Right renal cortex interstitium (tissue), 3 donors: Measurements from ENCODE around the gene TNPO3. TPM values are rescaled to one million over a fixed set of nuclear protein-coding genes. Genes with fewer than 3 reads are reported as not detected.

Source experiments
- DNase-seq, 3 donors: peaks; one replicate each; pipeline ENCODE4 v3.0.0-alpha.2; 2013; ENCODE audit warnings: low read depth in 3 of 3, low spot score in 2 of 3
- polyA plus RNA-seq, 3 donors: library from polyadenylated mRNA; unstranded; fragments of 120-200 nt; gene quantifications; one replicate each; pipeline ENCODE4 v1.2.1, GENCODE V29; 2013; ENCODE audit not compliant: insufficient read length in 3 of 3

TNPO3 gene
- 10 to 100 TPM; 46.4 to 47.7 (median 47.5) TPM for polyA plus RNA-seq

DNA sequence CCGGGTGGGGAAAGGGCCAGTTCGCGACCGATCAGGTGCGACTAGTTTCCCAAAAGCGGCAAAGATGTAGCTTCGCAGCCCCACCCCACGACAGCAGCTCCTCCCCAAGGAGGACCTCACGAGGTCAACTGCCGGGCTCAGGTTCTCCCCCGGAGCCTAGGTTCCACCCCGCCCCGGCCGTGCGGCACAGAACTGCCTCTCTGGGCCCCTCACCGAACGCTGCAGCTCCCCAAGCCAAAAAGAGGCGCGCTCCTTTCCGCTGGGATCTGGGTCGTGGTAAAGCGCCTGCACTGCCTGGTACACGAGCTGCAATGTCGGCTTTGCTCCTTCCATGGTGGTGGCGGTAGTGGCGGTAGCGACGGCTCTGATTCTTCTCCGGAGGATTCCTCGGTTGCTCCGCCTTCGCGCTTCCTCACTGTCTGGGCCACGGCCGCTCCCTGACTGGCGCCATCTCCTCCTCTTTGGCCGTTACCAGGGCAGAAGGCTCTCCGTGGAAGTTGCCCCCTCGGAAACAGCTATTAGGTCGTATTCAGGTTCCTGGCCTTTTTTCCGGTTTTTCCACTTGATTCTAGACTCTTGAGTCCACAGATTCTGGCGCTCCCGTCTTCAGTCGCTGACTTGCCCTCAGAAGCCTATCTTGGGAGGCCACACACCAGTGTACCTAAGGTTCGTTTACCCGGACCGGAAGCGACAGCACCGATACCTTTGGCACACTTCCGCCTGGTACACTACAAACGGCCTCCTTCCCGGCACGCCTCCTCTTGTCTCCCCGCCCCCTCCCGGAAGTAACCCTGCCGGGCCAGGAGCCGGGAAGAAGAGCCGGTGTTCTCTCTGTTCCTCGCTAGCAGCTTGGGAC is at the start of gene TNPO3:
TNPO3 (minus strand) TSS at position 674 of the 856 bp plus-strand sequence; CDS start at position 333, 341 bp downstream.
- peak; percentile 88 to 89 (median 89) for DNase-seq

DNA sequence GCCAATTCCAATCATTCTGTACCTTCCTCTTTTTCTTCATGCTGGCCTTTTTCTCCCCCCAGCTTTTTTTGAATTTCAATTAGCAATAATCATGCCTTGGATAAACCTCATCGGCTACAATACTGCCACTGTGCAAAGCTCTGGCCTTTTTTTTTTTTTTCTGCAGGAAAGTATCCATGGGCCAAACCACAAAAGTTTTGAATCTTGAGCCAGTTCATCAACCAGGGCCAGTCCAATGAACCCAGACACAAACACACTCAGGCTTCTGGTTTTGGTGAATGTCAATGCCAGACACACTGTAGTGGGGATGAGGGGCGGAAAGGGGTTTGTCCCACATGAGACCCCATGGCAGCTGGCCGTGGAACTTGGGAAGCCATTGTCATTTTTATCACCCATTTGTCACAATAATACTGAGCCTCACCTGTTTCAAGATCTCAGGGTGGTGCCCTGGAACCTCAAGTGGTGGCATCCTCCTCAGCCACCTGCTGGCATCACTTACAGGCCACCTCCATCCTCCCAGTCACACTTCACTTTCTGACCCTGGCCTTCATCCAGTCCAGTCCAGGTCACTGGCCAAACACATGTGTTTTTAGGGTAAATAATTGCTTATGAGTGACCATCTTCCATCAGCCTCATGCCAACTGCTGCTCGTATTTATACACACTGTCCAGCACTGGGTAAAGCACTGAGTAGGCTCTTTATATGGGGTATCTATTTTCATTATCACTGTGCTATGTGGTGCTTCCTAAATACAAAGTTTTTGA is 48.8 kb upstream of the TNPO3 start:
- no peak for DNase-seq

DNA sequence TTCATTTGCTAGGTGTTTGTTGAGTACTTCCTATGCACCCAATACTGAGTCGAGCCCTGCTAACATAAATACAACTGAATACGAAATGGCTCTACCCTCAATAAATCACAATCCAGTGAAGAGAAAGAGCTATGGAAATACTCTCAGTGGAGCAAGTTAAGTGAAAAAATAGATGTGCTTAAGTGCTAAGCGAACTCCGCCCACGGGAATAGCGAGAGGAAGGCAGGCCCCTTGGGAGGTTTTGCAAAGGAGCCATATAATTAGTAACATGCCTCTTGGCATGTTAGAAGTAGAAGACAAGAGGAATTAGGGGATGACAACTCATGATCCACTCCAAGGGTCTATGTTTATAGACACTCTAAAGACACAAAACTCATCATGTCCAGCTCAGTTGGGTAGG is 46.8 kb upstream of the TNPO3 start:
- DNase-seq, result no peak

DNA sequence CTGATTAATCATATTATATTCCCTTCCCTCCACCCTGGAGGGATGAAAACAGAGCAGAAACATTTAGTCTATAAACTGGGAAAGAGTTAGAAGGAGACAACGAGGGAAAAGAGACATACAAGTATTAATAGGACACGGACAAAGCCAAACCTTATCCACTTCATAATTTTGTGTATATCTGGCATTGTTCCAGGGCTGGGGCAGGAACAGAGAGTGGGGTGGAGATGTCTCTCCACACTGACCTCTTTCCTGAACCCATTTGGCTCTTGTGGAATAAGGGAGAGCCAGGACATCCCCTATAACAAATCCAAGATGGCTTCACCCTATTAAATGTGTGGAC is 45.9 kb upstream of the TNPO3 start:
- no peak for DNase-seq

DNA sequence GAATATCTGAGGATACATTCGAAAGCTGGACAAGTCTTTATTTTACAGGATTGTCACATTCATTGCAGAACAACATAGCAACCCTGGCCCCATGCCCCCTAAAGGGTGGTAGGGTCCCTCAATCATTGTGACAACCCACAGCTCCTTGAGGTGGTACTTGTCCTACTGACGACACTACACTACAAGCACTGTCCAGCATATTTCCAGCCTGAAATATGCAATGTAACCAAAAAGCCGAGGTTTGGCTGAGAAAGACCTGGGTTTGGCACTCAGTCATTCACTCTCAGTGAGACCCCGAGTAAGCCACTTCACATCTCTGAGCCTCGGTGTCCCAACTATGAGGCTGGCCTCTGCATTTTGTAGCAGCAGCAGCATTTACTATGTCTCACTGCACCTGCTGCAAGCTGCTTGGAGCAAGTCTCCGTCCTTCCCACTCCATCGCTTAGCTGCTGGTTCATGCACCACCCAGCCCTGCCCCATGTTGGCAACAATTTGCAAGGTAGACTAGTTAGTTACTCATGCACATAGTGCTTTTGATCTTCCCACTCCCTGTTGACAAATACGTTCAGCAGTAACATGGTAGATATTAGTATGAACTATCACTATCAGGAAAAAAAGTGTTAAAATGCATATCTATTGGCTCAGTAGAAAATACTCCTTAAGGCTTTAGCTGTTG is 43.6 kb upstream of the TNPO3 start:
- DNase-seq, result no peak

DNA sequence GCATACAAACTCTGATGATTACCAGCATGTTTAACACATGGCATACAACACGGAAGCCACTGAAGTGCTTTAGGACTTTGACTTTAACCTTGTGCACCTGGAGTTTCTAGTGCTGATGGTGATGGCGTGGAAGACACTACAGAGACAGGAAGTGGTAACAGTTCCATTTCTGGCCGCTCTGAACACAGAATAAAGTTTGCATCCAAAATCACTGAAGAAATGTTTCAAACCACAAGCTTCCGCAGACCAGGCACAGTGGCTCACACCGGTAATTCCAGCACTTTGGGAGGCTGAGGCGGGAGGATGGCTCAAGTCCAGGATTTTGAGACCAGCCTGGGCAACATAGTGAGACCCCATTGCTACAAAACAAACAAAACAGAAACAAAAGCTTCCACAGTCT is 40.3 kb upstream of the TNPO3 start:
- no peak for DNase-seq

DNA sequence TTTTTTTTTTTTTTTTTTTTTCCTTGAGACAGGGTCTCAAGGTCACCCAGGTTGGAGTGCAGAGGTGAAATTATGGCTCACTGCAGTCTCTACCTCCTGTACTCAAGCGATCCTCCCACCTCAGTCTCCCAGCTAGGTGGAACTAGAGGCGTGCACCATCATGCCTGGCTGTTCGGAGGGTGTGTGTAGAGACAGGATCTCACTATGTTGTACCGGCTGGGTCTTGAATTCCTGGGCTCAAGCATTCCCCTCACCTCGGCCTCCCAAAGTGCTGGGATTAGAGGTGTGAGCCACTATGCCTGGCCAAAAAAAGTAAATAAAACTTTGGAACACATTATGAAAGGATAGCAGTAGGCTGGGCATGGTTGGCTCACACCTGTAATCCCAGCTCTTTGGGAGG is 39.6 kb upstream of the TNPO3 start:
- DNase-seq, result no peak

DNA sequence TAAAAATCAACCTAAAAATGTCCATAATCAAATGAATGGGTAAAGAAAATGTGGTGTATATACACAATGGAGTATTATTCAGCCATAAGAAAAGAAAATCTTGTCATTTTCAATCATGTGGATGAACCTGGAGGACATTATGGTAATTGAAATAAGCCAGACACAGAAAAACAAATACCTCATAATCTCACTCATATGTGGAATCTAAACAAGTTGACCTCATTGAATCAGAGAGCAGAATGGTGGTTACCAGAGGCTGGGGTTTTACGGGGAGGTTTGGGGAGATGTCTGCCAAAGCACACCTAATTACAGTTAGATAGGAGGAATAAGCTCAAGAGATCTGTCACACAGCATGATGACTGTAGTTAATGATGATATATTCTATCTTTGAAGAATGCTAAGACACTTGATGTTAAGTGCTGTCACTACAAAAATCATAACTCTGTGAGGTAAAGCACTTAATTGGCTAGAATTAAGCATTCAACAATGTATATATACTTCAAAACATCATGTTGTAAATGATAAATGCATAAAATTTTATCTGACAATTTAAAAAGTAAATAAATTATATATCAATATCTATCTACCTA is 39.1 kb upstream of the TNPO3 start:
- no peak for DNase-seq

DNA sequence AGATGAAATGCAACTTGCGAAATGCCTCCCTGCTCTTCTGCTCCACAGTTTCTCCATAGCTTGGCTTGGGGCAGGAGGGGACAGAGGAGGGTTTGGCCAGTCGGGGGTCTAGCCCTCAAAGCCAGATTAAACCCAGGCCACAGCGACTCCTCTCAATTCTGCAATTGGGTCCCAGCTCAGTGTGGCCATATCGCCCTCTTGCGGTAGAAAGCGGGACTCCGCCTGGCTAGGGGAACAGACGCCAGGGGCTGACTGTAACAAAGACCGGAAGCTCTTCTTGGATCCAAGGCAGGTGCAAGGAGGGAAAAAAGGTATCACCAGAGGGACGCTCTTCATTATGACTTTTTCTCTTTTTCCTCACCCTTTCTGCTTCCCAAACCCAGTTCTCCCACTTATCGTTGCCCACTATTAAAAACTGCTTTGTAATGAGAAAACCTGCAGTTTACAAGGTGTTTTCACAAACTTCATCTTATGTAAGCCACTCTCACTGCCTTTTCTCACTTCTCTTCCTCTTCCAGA is 36.6 kb upstream of the TNPO3 start:
- peak; percentile 60 to 74 (median 63) for DNase-seq

DNA sequence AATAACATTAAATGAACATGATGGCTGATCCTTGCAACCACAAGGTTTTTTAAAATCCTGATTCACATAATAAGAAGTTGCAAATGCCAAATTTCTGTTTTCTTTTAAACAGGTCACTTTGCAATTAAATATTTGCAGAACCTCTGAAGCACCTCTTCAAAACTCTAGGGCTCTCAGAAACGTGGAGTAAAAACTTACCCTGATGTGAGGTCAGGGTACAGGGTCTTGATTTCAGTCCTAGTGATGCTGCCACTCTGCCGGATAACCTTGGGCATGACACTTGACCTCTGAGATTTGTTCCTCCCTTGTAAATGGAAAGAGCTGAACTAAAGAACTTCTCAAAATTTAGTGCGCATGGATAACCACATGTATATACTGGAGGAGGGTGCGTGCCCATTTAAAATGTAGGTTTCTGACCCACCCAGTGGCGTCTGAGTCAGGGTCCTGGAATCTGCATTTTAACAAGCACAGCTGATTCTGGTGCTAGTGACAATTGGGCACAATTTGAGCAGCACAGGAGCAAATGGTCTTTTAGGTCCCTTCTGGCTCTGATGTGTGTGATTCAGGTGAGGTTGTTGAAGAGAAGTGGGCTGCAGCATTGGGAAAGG is 35.5 kb upstream of the TNPO3 start:
- no peak for DNase-seq

DNA sequence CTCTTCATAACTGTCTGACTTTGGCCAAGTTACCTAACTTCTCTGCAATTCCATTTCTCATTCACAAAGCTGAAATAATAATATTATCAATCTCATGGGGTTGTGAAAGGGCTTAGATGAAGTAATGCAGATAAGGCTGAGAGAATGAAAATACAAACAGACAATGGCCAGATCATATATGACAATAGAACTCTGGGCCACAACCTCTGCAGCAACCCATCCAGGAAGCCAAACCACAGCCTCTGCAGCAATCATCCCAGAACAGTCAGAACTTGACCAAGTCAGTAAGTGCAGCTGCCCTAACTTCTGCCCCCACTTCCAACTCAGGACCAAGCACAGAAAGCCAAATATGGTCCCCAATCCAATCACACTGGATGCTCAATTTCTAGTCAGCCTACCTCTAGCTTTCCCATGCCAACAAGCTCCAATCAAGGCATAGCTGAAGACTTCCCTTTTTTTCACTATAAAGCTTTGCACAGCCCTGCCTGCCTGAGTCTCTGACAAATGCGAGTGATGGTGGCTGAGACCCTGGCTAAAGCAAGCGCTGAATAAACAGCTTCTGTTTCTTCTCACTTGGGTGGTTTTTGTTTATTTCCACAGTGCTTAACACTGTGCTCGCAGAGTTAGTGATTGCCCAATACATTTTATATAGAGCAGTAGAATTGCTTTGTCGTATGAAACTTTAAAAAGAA is 34.8 kb upstream of the TNPO3 start:
- DNase-seq, result no peak

DNA sequence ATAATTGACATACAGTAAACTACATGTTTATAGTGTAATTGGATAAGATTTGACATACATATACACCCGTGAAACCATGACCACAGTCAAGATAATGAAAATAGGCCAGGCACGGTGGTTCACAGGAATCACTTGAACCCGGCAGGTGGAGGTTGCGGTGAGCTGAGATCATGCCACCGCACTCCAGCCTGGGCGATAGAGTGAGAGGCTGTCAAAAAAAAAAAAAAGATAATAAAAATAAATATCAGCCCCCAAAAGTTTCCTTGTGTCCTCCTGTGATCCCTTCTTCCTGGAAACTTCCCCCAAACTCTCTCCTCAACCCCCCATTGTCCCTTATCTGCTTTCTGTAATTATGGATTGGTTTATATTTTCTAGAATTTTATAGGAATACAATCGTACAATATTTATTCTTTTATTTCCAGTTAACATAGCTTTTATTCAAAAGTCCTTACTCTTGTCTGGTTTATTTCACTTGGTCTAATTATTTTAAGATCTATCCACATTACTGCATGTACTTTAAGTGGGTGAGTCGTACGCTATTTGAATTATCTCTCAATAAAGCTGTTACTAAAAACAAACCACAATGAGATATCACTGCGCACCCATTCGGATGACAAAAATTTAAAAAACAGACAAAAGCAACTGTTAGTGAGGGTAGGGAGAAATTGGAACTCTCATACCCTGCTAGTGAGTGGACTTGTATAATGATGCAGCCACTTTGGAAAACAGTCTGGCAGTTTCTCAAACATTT is 30.1 kb upstream of the TNPO3 start:
- DNase-seq, result no peak

DNA sequence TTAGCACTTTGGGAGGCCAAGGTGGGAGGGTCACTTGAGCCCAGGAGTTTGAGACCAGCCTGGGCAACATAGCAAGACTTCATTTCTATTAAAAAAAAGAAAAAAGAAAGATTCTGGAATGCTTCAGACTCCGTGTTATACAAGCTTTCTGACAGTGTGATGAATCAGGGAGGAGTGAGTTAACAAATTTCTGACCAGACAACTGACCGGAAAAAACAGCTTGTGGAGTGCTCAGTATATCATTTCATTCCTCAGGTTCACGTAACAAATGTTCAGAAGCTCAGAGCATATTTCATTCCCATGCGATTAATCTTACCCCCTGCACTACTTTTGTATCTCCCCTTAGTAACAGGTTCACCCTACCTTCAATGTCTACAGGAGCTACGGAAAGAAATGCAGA is 28.6 kb upstream of the TNPO3 start:
- DNase-seq, result no peak

DNA sequence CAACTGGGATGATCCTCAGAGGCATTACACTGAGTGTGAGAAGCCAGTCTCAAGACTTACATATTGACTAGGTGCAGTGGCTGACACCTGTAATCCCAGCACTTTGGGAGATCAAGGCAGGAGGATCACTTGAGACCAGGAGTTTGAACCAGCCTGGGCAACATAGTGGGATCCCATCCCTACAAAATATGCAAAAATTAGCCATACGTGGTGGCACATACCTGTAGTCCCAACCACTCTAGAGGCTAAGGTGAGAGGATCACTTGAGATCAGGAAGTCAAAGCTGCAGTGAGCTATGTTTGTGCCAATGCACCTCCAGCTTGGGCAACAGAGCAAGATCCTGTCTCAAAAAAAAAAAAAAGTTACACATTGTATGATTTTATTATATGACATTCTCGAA is 23.5 kb upstream of the TNPO3 start:
- no peak for DNase-seq

DNA sequence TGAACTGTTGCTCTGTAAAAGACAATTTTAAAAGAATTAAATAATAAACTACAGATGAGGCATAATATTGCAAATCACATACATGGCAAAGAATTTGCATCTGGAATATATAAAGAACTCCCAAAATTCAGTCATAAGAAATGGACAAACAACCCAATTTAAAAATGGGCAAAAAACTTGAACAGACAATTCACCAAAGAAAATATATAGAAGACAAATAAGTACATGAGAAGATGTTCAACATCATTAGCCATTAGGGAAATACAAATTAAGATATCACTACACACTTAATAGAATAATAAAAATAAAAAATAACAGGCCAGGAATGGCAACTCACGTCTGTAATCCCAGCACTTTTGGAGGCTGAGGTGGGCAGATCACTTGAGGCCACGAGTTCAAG is 22.0 kb upstream of the TNPO3 start:
- no peak for DNase-seq

DNA sequence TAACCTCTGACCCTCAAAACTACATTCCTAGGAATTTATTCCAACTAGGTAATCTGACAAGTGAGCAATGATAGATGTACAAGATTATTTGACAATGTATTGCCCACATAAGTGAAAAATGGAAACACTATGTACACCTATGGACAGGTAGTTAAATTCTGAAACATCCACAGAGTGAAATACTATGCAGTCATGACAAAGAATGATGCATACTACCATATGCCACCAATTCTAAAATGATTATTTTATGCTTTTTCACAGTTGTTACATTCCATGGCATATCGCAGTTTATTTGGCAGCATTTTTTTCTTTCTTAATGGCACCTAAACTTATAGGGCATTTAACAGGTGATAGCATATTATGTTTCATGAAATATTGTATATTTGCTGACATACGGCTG is 20.1 kb upstream of the TNPO3 start:
- DNase-seq, result no peak

DNA sequence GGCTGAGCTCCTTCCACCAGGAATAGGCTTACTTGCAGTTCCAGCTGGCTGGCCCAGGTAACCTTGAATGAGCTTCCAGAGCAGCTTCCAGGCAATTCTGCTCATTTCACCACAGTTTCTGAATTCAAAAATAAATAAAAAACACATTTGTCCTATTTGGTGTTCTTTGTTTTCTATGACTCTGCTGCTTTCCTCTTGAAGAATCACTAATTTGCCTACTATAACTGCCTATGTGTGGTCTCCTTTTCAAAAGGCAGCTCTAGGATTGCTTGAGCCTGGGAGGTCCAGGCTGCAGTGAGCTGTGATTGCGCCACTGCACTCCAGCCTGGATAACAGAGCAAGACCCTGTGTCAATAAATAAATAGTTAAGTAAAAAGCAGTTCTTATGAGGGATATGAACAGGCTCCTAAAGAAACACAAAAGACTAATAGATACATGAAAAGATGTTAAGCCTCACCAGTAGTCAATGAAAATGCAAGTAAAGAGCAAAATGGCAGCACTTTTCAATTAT is 19.5 kb upstream of the TNPO3 start:
- DNase-seq, result no peak

DNA sequence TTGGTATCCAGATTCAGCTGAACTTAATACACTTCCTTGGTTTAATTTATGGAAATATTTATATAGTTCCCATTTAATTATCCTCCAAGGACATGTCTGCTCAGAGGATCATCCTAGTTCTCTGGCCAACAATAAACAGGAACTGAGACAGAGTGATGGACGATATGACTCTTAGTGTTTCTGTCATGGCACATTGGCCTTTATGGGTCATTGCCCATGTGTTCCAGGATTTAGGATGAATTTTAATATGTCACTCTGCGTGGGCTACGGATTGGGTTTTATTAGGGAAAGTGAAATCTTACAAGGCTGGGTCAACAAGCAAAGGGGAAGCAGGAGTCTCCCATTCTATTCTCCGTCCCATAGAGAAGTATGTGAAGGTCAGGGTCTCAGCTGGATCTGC is 18.8 kb upstream of the TNPO3 start:
- DNase-seq, result no peak

DNA sequence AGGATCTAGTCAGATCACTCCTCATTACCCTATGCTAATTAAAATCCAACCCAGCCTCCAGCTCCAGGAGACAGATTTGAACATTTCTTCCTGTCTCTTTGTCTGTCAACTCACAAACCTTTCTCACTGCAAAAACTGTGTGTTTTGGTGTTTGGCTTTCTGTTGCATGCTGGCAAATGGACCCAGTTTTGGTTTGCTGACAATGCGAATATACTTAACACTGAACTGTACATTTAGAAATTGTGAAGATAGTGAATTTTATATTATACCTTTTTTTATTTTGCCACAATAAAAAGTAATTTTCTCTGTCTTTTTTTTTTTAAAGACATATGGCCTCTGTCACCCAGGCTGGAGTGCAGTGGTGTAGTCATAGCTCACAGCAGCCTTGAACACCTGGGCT is 18.3 kb upstream of the TNPO3 start:
- DNase-seq, result no peak
